GM19099 (cell line): ENCODE results near the gene MPPED1.

ENCODE experiments used
- POLR2A ChIP-seq: IDR thresholded peaks from 3 replicates; pipeline ENCODE4 v1.6.1; 2011; ENCODE audit warnings: low read depth; ENCODE audit not compliant: insufficient read length; ENCODE audit errors: extremely low read depth

Gene MPPED1

DNA sequence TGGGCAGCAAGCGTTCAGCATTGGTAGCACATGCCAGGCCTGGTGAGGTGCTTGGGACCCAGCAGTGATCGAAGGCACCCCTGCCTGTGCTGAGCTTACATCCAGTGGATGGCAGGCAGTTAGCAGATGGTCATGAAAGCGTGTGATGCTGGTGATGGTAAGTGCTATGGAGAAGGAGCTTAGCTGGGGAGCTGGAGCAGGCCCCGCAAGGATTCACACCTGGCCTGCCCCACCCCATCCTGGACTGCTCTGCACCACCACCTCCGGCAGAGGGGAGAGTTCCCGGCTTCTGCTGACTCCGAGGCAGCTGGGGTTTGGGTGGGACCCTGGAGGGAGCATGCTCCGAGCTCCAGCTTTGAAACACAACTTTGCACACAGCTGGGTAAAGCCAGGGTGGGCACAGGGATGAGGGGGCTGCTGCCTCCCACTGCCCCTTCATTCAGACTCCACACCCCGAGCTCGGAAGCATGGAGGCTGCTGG lies 16.2 kb downstream of the MPPED1 start:
- TF ChIP-seq POLR2A, result no peak

DNA sequence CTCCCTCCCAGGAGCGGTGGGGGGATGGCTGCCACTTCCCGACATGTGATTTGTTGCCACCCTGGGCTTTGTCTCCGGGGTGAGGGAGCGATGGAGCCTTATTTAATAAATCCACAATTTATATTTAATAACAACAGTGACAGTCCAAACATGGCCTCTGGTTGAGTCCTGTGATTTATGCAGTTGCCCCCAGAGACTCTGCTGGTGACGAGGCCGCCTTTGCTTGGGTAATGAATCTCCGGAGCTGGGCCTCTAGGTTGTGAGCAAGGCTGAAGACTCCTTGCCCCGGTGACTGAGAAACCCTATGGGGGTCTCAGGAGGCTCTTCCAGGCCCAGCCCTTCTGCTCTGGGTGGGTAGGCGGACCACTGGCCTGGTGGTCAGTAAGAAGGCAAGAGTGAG lies 16.7 kb downstream of the MPPED1 start:
- no peak for TF ChIP-seq POLR2A

DNA sequence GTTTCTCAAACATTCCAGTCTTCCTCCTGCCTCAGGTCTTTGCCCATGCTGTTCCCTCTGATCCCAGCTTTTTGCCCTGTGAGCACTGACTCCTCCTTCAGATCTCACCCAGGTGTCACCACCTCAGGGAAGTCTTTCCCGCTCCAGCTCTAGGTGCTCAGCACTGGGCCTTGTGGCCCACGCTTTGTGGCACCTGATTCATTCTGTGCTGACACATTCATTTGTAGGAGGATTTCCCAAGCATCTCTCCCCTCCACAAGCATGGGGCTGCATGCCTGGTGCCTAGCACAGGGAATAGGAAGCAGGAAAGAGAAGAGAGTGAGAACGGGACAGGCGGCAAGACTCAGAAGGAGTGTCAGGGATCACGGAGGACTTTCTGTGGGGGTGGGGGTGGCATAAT lies 17.6 kb downstream of the MPPED1 start:
- TF ChIP-seq POLR2A, result no peak

DNA sequence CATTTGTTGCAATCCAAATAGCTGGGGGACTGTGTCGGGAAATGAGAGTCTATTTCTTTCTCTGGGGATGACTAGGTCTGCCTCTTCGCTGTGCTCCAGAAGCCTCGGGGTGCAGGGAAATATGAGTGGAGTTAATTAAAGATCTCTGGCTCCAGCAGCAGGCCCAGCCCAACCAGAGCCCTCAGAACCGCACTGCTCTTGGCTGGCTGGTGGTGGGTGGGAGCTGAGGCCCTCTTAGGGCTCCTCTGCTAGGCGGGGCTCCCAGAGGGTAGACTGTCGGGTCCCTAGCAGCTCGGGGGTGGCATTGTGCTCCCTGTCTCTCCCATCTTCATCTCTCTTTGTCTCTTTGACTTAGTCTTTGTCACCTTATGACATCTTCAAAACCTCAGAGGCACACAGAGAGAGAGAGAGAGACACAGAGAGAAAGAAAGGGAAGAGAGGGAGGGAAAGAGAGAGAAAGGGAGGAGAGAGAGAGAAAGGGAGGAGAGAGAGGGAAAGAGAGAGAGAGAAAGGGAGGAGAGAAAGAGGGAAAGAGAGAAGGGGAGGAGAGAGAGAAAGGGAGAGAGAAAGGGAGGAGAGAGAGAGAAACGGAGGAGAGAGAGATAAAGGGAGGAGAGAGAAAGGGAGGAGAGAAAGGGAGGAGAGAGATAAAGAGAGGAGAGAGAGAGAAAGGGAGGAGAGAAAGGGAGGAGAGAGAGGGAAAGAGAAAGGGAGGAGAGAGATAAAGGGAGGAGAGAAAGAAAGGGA lies 20.2 kb downstream of the MPPED1 start:
- no peak for TF ChIP-seq POLR2A

DNA sequence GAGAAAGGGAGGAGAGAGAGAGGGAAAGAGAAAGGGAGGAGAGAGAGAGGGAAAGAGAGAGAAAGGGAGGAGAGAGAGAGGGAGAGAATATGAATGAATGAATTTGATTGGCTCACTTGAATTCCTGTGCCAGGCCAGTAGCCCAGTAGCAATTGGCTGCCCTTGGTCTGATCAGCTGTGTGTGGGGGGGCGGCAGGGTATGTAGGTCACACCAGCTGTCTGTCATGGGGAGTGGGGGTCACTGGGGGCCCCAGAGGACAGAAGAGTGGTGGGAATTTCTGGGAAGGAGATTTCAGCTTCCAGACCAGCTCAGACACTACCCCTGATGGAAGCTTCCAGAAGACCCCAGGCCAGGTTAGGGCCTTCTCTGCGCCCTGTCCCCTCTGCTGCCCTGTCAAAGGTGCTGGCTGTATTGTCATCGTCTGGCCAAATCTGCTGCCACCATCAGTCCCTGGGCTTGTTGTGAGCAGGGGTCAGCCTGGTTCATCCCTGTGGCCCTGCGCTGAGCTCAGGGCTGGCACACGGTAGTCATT lies 21.1 kb downstream of the MPPED1 start:
- TF ChIP-seq POLR2A, result no peak

DNA sequence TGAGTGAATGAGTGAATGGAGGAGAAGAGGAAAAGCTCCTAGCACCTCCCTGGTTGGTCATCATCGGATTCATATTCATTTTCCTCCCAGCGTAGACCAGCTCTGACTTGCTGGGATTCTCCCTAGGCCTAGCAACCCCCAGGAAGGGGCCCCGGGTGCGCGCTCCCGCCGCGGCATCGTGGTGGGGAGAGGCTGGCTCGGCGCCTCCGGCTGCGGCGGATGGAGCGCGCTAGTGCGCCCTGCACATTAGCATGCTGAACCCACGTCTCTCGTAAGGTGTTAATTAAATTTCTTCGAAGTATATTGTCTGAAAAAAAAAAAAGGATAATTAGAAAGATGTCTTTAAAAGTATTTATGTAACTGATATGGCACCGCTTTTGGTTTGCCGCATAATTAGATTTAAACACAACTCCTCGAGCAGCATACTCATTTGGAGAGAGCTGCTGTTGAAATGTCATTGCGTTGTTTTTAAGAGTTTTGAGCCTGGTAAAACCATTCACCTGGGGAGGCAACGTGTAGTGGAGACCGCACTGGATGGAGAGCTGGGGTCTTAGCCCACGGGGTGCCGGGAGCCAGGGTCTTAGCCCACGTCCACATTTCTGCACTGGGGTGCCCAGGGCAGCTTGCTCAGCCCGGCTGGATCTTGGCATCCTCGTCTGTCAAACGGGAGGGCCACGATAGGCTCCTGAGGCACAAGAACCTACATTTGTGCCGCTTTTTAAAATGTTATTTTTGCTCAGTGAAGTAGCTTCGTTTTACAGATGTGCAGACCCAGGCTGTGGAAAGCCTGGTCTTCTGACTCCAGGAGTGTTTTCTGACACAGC lies 21.8 kb downstream of the MPPED1 start:
- TF ChIP-seq POLR2A, result no peak

DNA sequence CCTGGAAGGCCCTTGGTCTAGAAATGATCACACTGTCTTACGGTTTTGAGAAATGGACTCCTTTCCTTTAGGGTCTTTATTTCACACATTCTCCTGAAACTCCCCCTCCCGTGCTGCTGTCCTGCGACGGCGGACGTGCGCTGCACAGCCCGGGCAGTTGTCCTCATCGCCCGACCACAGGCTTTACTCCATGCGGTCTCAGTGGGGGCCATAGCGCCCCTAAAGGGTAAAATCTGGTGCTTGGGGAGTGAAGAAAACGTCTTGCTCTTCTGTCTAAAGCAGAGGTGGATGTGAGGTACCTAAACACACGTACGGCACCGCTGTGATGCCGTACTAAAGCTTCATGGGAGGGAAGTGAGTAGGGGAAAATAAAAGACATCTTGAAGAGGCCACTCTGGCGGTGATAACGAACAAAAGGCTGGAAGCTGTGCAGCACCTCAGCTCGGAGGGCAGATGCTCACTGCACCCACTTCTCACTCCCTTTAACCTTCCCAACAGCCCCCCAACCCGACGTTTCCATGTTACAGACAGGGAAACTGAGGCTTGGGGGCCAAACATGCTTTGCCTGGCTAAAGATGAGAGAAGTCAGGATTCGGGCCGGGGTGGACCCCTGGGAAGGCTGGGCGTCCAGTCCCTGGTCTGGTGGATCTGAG lies 22.6 kb downstream of the MPPED1 start:
- TF ChIP-seq POLR2A, result no peak

DNA sequence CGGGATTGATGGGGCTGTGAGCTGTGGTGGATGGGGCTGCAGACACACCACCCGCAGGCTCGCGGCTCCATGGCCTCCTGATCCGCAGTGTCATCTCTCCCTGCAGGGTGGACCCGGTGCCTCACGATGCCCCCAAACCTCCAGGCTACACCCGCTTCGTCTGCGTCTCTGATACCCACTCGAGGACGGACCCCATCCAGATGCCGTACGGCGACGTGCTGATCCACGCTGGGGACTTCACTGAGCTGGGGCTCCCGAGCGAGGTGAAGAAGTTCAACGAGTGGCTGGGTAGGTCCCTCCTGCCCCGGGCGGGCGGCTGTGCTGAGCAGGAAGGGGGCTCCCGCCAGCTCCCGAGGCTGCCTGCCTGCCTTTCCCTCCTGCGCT lies 23.1 kb downstream of the MPPED1 start:
- TF ChIP-seq POLR2A, result no peak

DNA sequence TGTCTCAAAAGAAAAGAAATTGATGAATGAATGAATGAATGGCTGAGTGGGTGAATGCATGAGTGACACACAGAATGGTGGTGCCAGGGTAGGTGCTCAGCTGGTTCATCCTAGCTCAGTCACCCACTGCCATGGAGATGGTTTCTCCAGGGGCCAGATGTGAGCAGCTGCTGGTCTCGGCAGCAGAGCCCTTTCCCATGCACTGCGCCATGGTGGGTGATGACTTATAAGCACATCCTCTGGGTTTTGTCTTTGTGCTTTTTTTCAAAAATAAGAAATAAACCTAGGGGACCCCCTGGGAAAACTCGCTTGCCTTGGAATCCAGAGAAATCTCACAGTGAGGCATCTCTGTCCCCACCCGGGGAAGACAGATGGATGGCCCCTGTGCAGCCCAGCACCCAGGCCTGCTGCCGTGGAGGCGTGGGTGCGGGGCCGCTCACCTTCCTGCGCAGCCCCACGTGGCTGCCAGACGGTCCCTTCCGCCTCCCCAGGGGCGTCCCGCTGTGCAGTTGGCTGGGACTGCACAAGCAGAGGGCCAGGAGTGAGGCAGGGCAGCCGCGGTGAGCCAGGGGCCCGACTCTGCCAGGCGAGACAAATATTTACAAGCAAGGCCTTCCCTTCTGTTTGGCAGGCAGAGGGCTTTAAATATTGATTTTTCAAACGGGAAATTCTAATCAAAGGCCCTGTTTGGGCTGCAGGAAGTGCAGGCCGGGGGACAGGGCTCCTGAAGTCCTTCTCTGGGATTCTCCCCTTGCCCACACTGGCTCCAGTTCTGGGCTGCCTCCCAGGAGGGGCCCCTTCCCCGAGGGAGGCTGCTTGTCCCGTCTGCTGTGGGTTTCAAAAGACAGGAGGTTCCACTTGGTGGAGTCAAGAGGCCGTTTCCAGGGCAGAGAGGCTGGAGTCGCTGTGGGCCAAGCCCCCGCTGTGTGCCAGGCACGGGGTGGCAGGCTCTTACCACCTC lies 24.3 kb downstream of the MPPED1 start:
- TF ChIP-seq POLR2A, result no peak

DNA sequence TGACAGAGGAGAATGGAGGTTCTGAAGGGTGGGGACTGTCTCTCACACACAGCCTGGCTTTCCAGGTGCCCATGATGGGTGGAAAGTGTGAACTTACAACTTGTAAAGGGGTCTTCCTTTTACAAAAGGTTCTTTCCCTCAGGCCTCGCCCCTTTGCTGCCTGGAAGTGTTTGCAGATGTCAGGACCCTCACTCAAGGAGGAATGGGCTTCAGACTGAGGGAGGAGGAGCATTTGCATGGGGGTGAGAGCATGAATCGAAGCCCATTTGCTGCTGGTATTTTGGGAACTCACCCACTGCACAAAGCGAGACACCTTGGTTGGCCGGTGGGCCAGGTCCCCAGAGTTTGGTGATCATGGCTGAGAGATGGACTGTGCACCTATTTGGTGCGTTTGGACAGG lies 25.1 kb downstream of the MPPED1 start:
- no peak for TF ChIP-seq POLR2A

DNA sequence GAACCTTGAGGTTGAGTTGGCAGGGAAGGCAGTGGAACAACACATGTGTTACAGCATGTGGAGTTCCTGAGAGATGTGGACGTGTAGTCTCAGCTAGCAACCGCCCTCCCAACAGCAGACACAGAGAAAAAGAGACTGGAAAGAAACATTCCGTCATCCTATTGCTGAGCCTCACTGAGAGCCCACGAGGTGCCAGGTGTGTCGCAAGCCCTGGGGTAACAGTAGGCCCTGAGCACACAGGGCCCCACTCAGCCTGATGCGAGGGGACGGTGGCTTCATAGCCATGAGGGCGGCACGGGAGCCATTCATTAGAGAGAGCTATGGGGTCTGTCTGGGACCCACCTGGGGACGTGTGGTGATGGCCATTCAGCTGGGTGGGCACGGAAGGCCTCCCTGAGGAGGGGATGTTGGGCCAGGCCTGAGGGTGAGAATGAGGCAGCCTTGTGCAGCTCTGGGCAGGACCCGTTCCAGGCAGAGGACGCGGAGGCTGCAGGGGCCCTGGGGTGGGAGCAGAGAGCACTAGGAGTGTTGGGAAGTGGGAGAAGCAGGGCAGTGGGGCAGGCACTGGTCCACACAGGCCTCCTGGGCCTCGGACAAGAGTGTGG lies 26.2 kb downstream of the MPPED1 start:
- no peak for TF ChIP-seq POLR2A

DNA sequence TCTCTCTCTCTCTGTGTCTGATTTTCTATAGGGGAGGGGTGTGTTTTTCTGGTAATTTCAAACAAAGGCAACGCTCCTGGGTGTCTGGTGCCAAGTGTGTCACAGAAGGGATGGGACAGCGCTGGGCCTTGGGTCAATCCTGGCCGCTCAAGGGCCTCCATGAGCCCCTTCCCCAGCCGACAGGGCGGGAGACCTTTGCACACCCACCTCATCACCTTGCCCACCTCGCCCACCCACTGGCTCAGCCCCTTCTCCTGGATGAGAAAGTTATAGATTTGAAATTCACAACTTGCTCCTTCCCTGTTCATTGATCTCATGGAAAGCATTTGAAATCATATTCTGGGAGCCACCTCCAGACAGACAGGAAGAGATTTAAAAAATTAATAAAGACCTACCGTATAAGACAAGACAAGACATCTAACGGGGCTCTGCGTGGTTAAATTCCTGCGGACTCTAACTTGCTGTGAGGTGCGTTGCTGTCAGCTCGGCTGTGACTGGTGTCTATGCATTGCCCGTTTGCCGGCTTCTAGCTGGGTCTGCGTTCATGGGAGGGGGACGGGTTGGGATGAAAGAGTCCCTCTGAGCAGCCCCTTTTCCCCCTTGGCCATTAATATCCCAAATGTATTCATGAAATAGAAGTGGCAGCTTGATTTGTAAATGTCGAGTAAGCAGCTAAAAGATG lies 27.0 kb downstream of the MPPED1 start:
- no peak for TF ChIP-seq POLR2A

DNA sequence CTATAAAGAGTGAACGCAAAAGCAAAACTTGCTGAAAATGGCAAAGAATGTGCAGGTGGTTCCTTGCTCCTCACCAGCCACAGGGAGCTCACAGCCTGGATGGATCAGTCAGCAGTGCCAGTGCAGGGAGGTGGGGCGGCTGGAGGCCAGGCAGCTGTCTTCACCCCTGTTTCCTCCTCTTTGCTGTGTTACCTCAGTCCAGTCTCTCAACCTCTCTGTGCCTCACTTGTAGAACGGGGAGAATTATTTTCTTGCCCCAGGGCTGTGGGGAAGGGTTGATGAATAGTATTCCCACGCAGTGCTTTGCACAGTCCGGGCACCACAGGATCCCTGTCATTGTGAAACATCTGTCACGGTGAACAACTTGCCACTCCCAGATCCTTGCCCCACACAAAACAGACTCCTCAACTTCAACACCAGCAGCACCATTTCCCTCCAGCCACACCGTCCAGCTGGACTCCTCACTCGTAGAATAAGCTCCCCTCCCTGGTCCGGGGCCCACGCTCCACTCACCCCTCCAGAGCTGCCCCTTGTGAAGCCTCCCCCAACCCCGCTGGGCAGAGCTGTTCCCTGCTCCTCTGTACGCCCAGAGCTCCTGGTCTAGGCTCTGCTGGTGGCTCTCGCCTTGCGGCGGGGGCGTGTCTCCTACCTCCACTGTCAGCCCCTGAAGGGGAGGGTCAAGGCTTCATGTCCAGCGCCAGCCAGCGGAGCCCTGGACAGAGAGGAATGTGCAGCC lies 27.7 kb downstream of the MPPED1 start:
- TF ChIP-seq POLR2A, result no peak

DNA sequence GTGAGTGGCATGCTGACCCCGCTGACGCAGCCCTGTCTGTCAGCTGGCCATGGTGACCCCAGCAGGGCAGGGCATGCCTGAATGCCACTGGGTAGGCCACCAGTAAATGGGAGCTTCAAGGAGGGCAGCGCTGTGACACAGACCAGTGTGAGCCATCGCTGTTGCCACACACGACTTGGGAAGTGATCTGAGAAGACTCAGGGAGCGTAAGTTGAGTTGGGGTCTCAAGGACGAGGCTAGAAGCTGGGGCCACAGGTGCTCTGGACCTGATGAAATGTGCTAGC lies 28.2 kb downstream of the MPPED1 start:
- no peak for TF ChIP-seq POLR2A

DNA sequence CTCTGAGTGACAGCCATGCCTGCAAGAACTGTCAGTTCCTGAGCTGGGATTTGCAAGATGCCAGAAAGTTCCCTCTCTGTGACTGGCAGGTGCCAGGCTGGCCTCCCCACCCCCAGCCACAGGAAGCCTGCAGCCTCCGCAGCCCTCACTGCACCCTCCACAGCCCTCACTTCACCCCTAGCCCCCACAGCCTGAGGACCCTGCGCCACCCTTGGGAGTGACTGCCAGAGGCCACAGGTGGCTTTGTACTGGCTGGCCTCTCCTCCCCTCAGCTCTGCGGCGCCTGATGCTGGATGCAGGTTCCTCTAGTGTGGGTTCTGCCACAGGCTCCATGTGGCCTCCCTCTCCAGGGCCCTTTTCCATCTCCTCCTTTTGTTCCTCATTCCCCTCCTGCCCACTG lies 28.7 kb downstream of the MPPED1 start:
- no peak for TF ChIP-seq POLR2A
